K562 (cell line): ENCODE measurements around the gene DLG3. TPM values are rescaled to one million over a fixed set of nuclear protein-coding genes. Genes with fewer than 3 reads are reported as not detected.
A peak's percentile ranks its signal among the peaks of the same experiment; 100 is the strongest.

Experiments used
- ATAC-seq: fragments of 200-7000 bp; cut with Tn5 transposase; 3 replicates; pipeline ENCODE4 v1.9.1; 2020; ENCODE audit warnings: moderate library complexity
- Bru-seq: library from RNA; stranded (reverse); fragments of 400-500 nt; gene quantifications from one replicate; lab custom pipeline; 2021; lab: Mats Ljungman, UMichigan
- BruChase-seq, 2 experiments: library from RNA; stranded (reverse); fragments of 400-500 nt; gene quantifications; one replicate each; lab custom pipeline; 2021; lab: Mats Ljungman, UMichigan
- BruUV-seq: library from RNA; stranded (reverse); fragments of 400-500 nt; replicated peaks from 2 replicates; lab custom pipeline; 2021; lab: Mats Ljungman, UMichigan
- CTCF ChIA-PET: fragments of 300-600 bp; formaldehyde crosslinking; extraction: SDS; loops from one replicate; lab custom pipeline; 2021; ENCODE audit warnings: low intra/inter-chr PET ratio; lab: Yijun Ruan, JAX
- POLR2A ChIA-PET: fragments of 300-600, 350-650 bp; sonication (Branson Sonifier 250); formaldehyde crosslinking; extraction: SDS; loops from one replicate; lab custom pipeline; 2021; ENCODE audit warnings: antibody characterized with exemption, inconsistent platforms; lab: Yijun Ruan, JAX
- DNase-seq, 4 experiments: peaks; one replicate each; pipeline versions ENCODE4 v3.0.0 to v3.0.0-alpha.2; 2011 to 2018; ENCODE audit warnings: low spot score in 3 of 4, mixed read lengths in 3 of 4; ENCODE audit errors: extremely low read depth in 1 of 4
- FAIRE-seq: peaks from 2 replicates; lab custom pipeline; 2011; peaks lifted over from hg19 to GRCh38; lab: Jason Lieb, UNC
- H2AFZ ChIP-seq: 2 replicates; pipeline ENCODE4 v1.6.0; 2011; ENCODE audit warnings: low read depth, low read length, control low read depth, inconsistent platforms
- H3K27ac ChIP-seq: fragments of 200-600 bp; 3 replicates; pipeline ENCODE4 v1.8.0; 2011; ENCODE audit warnings: low read depth, mild to moderate bottlenecking, control low read depth, inconsistent platforms, low read length, moderate library complexity, mixed read lengths; ENCODE audit errors: extremely low read depth
- H3K27me3 ChIP-seq, 2 experiments: fragments of 300-600 bp in 1 of 2; 2 replicates in 1 of 2; 3 replicates in 1 of 2; pipeline versions ENCODE4 v1.6.0 to v1.8.0; 2011; ENCODE audit warnings: inconsistent platforms in 2 of 2, low read length in 2 of 2, mild to moderate bottlenecking in 1 of 2, mixed read lengths in 1 of 2, moderate library complexity in 1 of 2; ENCODE audit not compliant: control insufficient read depth in 2 of 2, insufficient read depth in 2 of 2
- H3K36me3 ChIP-seq: fragments of 300-600 bp; 3 replicates; pipeline ENCODE4 v1.8.0; 2011; ENCODE audit warnings: mild to moderate bottlenecking, low read length, inconsistent platforms; ENCODE audit not compliant: control insufficient read depth, insufficient read depth
- H3K4me1 ChIP-seq, 2 experiments: fragments of 200-600 bp in 1 of 2; replicated peaks in 1 of 2; 2 replicates in 1 of 2; 3 replicates in 1 of 2; pipeline versions ENCODE4 v1.5.1 to v1.8.0; 2011; ENCODE audit warnings: inconsistent platforms in 2 of 2, low read length in 2 of 2, mild to moderate bottlenecking in 1 of 2, mixed read lengths in 1 of 2, moderate library complexity in 1 of 2; ENCODE audit not compliant: control insufficient read depth in 2 of 2, insufficient read depth in 2 of 2
- H3K4me2 ChIP-seq: 2 replicates; pipeline ENCODE4 v1.6.1; 2011; ENCODE audit warnings: low read length, control low read depth, inconsistent platforms, mixed read lengths; ENCODE audit not compliant: insufficient read depth
- H3K4me3 ChIP-seq: fragments of 200-600 bp; sonication (generic), shearing (Covaris generic); 2 replicates; pipeline ENCODE4 v1.5.1; 2016; ENCODE audit warnings: control low read depth, inconsistent platforms
- H3K79me2 ChIP-seq: fragments of 200-600 bp; 3 replicates; pipeline ENCODE4 v1.8.0; 2011; ENCODE audit warnings: low read length, inconsistent platforms; ENCODE audit not compliant: control insufficient read depth, insufficient read depth
- H3K9ac ChIP-seq, 2 experiments: 2 replicates each; pipeline versions ENCODE4 v1.6.0 to v1.6.1; 2011; ENCODE audit warnings: low read depth in 2 of 2, low read length in 2 of 2, control low read depth in 1 of 2, inconsistent platforms in 1 of 2, mild to moderate bottlenecking in 1 of 2, mixed read lengths in 1 of 2; ENCODE audit not compliant: insufficient read depth in 1 of 2
- H3K9me1 ChIP-seq: one replicate; pipeline ENCODE4 v1.6.0; 2011; ENCODE audit warnings: inconsistent platforms, mild to moderate bottlenecking, low read length, moderate library complexity; ENCODE audit not compliant: control insufficient read depth, insufficient read depth
- H3K9me3 ChIP-seq: replicated peaks from 2 replicates; pipeline ENCODE4 v1.5.1; 2011; ENCODE audit warnings: low read depth, low read length, inconsistent platforms; ENCODE audit not compliant: control insufficient read depth, insufficient read depth
- H4K20me1 ChIP-seq: replicated peaks from 2 replicates; pipeline ENCODE4 v1.6.1; 2011; ENCODE audit warnings: low read length, inconsistent platforms, mixed read lengths; ENCODE audit not compliant: control insufficient read depth, insufficient read depth
- CBFA2T2 ChIP-seq: fragments of 450-650 bp; conservative IDR thresholded peaks from 2 replicates; pipeline ENCODE4 v1.6.1; 2017; ENCODE audit warnings: mild to moderate bottlenecking
- CTBP1 ChIP-seq: fragments of 450-650 bp; IDR thresholded peaks from 2 replicates; pipeline ENCODE4 v1.6.1; 2016; ENCODE audit warnings: borderline replicate concordance
- KLF16 ChIP-seq: IDR thresholded peaks from 2 replicates; pipeline ENCODE4 v1.6.1; 2016; ENCODE audit warnings: antibody characterized with exemption
- NFYB ChIP-seq: IDR thresholded peaks from 2 replicates; pipeline ENCODE4 v1.6.1; 2011; ENCODE audit warnings: mild to moderate bottlenecking, moderate library complexity; ENCODE audit not compliant: insufficient read length; ENCODE audit errors: extremely low read depth
- RCOR1 ChIP-seq, 2 experiments: IDR thresholded peaks; 2 replicates each; pipeline ENCODE4 v1.6.1; 2012; ENCODE audit warnings: low read depth in 2 of 2, low read length in 2 of 2, borderline replicate concordance in 1 of 2, improper control_type of control experiment in 1 of 2
- SOX6 ChIP-seq: fragments of 450-650 bp; IDR thresholded peaks from 2 replicates; pipeline ENCODE4 v1.6.1; 2014; ENCODE audit warnings: mild to moderate bottlenecking
- STAT6 ChIP-seq: sonication (generic); formaldehyde crosslinking; IDR thresholded peaks from 2 replicates; pipeline ENCODE4 v1.8.1; 2023; ENCODE audit warnings: mild to moderate bottlenecking, missing genetic modification reagents
- TAF15 ChIP-seq: fragments of 200-400 bp; formaldehyde crosslinking; IDR thresholded peaks from 2 replicates; pipeline ENCODE4 v1.6.1; 2017; ENCODE audit warnings: mild to moderate bottlenecking, low read depth, low read length, moderate library complexity
- ZNF232 ChIP-seq: sonication (generic); formaldehyde crosslinking; IDR thresholded peaks from 2 replicates; pipeline ENCODE4 v1.8.0; 2022; ENCODE audit warnings: mild to moderate bottlenecking, missing genetic modification reagents
- ZNF695 ChIP-seq: fragments of 450-650 bp; formaldehyde crosslinking; IDR thresholded peaks from 2 replicates; pipeline ENCODE4 v1.4.0; 2020; ENCODE audit warnings: mild to moderate bottlenecking, moderate library complexity
- ZNF699 ChIP-seq: fragments of 250-450 bp; sonication (Bioruptor Pico); IDR thresholded peaks from 2 replicates; pipeline ENCODE4 v1.8.0; 2021; ENCODE audit warnings: mild to moderate bottlenecking, moderate library complexity; ENCODE audit not compliant: insufficient replicate concordance
- WGBS: fragments of 100-300 bp; shearing (Covaris generic); methylation state at CpG from one replicate; pipeline ENCODE4 v1.1.6; 2016; ENCODE audit warnings: low coverage, mixed read lengths; ENCODE audit not compliant: insufficient coverage; ENCODE audit errors: missing lambda C conversion rate; 5-methylcytosine and 5-hydroxymethylcytosine counted together
- in situ Hi-C: fragments of 300-500 bp; cut with MboI; formaldehyde crosslinking; loops from 4 replicates; pipeline ENCODE4 v1.15.0; 2018; ENCODE audit warnings: inconsistent platforms, mixed read lengths
- intact Hi-C: fragments of 100-400 bp; cut with micrococcal nuclease; formaldehyde crosslinking; loops from 2 replicates; pipeline ENCODE4 v1.14.2; 2022
- long read RNA-seq, 3 experiments: library from polyadenylated mRNA in 2 of 3; library from RNA in 1 of 3; unstranded in 2 of 3; stranded (forward) in 1 of 3; transcript quantifications; one replicate each; pipeline ENCODE4 v2.0.0, GENCODE V29; 2019 to 2022
- polyA minus RNA-seq, 3 experiments: library from RNA; depleted of rRNA, polyadenylated mRNA; stranded (reverse); fragments of >200 nt; gene quantifications; 2 replicates each; pipeline ENCODE4 v1.2.3, GENCODE V29; 2011
- polyA plus RNA-seq, 8 experiments: library from polyadenylated mRNA; depleted of rRNA in 4 of 8; stranded (reverse) in 5 of 8; unstranded in 3 of 8; fragments of >200 nt; fragmentation: Nextera tagmentation in 2 of 8; fragmentation: Illumina TruSeq in 1 of 8; extraction: Ambion mirVana in 2 of 8; extraction: Trizol in 1 of 8; gene quantifications; 2 replicates each; pipeline versions ENCODE4 v1.2.1 to v1.2.3, GENCODE V29; 2011 to 2014; ENCODE audit warnings: inconsistent platforms in 1 of 8, missing spikeins in 1 of 8
- total RNA-seq, 7 experiments: library from RNA; depleted of rRNA in 6 of 7; stranded (reverse); fragments of >200 nt in 6 of 7; fragmentation: Illumina TruSeq in 2 of 7; extraction: Trizol in 2 of 7; gene quantifications; 2 replicates each; pipeline versions ENCODE4 v1.2.1 to v1.2.3, GENCODE V29; 2011 to 2021; ENCODE audit warnings: low replicate concordance in 1 of 7
- TF ChIP-seq, protein P1 (sequence below): fragments of 250-450 bp; sonication (Bioruptor Pico); IDR thresholded peaks from 2 replicates; pipeline ENCODE4 v1.5.1; 2021; ENCODE audit warnings: mild to moderate bottlenecking

DLG3 gene
- 6.5 and 9.0 TPM in 2 replicates for total RNA-seq (2011; cell fraction: chromatin; rRNA removed; ENCODE audit: low replicate concordance)
- total RNA-seq (2011; cell fraction: nucleolus; rRNA removed) = 4.2 and 4.3 TPM in 2 replicates
- 5.1 and 5.2 TPM in 2 replicates for total RNA-seq (2011; cell fraction: nucleoplasm; rRNA removed)
- 4.3 and 4.5 TPM in 2 replicates for total RNA-seq (2014; rRNA removed)
- total RNA-seq (2014; rRNA removed; fragmentation: Illumina TruSeq; extraction: Trizol) = 9.9 and 12.9 TPM in 2 replicates
- 5.4 and 9.2 TPM in 2 replicates for total RNA-seq (2015; rRNA removed; fragmentation: Illumina TruSeq; extraction: Trizol)
- total RNA-seq (2021) = 8.2 and 8.7 TPM in 2 replicates
- 10.4 and 11.9 TPM in 2 replicates for polyA plus RNA-seq (2011; rRNA removed)
- polyA plus RNA-seq (2011; cell fraction: cytosol; rRNA removed) = 4.6 and 8.8 TPM in 2 replicates
- 6.6 and 7.7 TPM in 2 replicates for polyA plus RNA-seq (2011; cell fraction: nucleus; rRNA removed)
- polyA plus RNA-seq (2012) = 6.1 and 6.4 TPM in 2 replicates
- polyA plus RNA-seq (2014; fragmentation: Illumina TruSeq; extraction: Trizol) = 10.6 and 15.7 TPM in 2 replicates
- 1 to 10 TPM; 3.1 TPM for polyA plus RNA-seq (2014; fragmentation: Nextera tagmentation; extraction: Ambion mirVana)
- 6.8 and 8.8 TPM in 2 replicates for polyA plus RNA-seq (2014; rRNA removed)
- 9.7 and 11.6 TPM in 2 replicates for polyA minus RNA-seq (2011; rRNA and poly(A)+ RNA removed)
- 2.3 and 6.9 TPM in 2 replicates for polyA minus RNA-seq (2011; cell fraction: cytosol; rRNA and poly(A)+ RNA removed)
- polyA minus RNA-seq (2011; cell fraction: nucleus; rRNA and poly(A)+ RNA removed) = 1.3 and 4.4 TPM in 2 replicates
- Bru-seq, nascent RNA = percentile 49 among the genes with signal in this experiment
- percentile 53 among the genes with signal in this experiment for BruChase-seq, experiment 1, labeled RNA remaining after a 2-hour chase
- percentile 56 among the genes with signal in this experiment for BruChase-seq, experiment 2, labeled RNA remaining after a 6-hour chase
- long read RNA-seq, experiment 1, full-length matches to known transcripts = 6 of 14 reads
- long read RNA-seq, experiment 1, partial matches to known transcripts = 4 of 14 reads
- long read RNA-seq, experiment 1, other reads (novel, unspliced or antisense) = 4 of 14 reads
- long read RNA-seq, experiment 2, full-length matches to known transcripts = 3 of 6 reads
- long read RNA-seq, experiment 2, partial matches to known transcripts = 0 of 6 reads
- long read RNA-seq, experiment 2, other reads (novel, unspliced or antisense) = 3 of 6 reads
- long read RNA-seq, experiment 3, full-length matches to known transcripts = 1 of 1 reads
- long read RNA-seq, experiment 3, partial matches to known transcripts = 0 of 1 reads
- long read RNA-seq, experiment 3, other reads (novel, unspliced or antisense) = 0 of 1 reads

DNA sequence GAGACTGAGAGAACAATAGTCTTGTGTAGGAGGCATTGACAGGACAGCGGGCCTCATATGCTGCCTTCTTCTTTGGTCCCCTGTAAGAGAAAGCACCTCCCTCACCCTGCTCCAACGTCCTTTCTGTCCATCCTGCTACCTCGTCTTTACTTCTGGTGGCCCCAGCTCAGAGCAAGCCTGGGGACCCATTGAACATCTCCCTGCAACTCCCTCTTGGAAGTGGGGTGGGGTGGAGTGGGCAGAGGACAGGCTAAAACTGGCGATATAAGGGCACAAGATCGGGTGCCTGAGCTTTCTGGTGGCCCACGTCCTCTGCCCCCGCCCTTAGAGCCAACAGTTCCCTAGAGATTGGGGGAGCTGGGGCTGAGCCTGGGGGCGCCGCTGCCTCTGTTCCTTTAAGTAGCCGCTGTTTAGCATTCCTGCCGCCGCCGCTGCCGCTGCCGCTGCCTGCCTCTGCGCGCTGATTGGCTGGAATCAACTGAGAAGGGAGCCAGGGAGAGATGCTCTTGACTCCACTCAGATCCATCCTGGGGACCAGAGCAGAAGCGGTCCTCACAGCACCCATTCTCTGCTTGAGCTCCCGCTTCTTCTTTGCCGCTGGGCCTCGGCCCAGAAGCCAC lies at the start of gene DLG3:
Gene DLG3, plus strand, starts transcription at position 510 of the 620 bp plus-strand sequence. CDS start 367 bp downstream, outside the sequence.
- ChIA-PET POLR2A (no interaction called here), CTCF (no interaction called here)
- in situ Hi-C loops = no loop called here
- no peaks in the 10 kb centered on the region for H3K79me2 ChIP-seq
- WGBS = 0% methylated on average over 7 of the region's 21 CpGs
- no peak within 1 kb of the TSS for H3K4me3 ChIP-seq
- BruUV-seq = no TSS peak
- ATAC-seq = peak; percentile 81
- no peak for FAIRE-seq
- H3K4me1 ChIP-seq = peaks cover 0 to 3% of the 10 kb centered on the region in 2 experiments; a peak in 1 of 5 replicates
- H3K27ac ChIP-seq = no peak within 1 kb of the TSS
- H3K36me3 ChIP-seq = no peaks in the 10 kb centered on the region
- DNase-seq = peak in 3 of 4 experiments; percentile 41 to 57 (median 41)
- H3K9me3 ChIP-seq = no peaks in the 10 kb centered on the region
- TF ChIP-seq SOX6 = no peak
- TF ChIP-seq NFYB = peak; percentile 82
- no peak for TF ChIP-seq KLF16
- TF ChIP-seq ZNF232 (CRISPR knock-in tag) = no peak
- TF ChIP-seq ZNF695 (CRISPR knock-in tag) = no peak
- TF ChIP-seq TAF15 = no peak
- TF ChIP-seq RCOR1 (IDR thresholded peaks at IDR 0.05; ENCODE audit: borderline replicate concordance in 1 of 2, low read depth in 2 of 2, low read length in 2 of 2) = peak in 1 of 2 experiments; percentile 52; a peak in 1 of 4 replicates
- TF ChIP-seq CBFA2T2 = no peak
- no peak for TF ChIP-seq ZNF699 (CRISPR knock-in tag)
- peak; percentile 40; the same call in 1 of the 2 replicates for TF ChIP-seq CTBP1
- TF ChIP-seq, protein P1, sequence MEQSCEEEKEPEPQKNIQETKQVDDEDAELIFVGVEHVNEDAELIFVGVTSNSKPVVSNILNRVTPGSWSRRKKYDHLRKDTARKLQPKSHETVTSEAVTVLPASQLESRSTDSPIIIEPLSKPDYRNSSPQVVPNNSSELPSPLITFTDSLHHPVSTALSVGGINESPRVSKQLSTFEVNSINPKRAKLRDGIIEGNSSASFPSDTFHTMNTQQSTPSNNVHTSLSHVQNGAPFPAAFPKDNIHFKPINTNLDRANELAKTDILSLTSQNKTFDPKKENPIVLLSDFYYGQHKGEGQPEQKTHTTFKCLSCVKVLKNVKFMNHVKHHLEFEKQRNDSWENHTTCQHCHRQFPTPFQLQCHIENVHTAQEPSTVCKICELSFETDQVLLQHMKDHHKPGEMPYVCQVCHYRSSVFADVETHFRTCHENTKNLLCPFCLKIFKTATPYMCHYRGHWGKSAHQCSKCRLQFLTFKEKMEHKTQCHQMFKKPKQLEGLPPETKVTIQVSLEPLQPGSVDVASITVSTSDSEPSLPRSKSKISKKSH (CRISPR knock-in tag) = no peak
- no peak for TF ChIP-seq STAT6 (CRISPR knock-in tag)
- no peak within 1 kb of the TSS for H3K4me2 ChIP-seq
- no peak within 1 kb of the TSS for H2AFZ ChIP-seq
- no peak within 1 kb of the TSS for H3K9ac ChIP-seq
- intact Hi-C loops = no loop called here
- H3K27me3 ChIP-seq = peaks cover 3 to 24% of the 10 kb centered on the region in 2 experiments; a peak in 3 of 5 replicates
- 0 out of 2 replicates have a peak, but pooled peaks cover 4% of the 10 kb centered on the region for H4K20me1 ChIP-seq
- no peaks in the 10 kb centered on the region for H3K9me1 ChIP-seq
